ENCODE measurements around the gene C2CD4C. TPM values are rescaled to one million over a fixed set of nuclear protein-coding genes. Genes with fewer than 3 reads are reported as not detected.

Gene C2CD4C
- total RNA-seq, 2 donors from 2014 or later = 0.13 to 0.40 TPM

GRCh38 chr19:378706-379105, 30.2 kb downstream of the C2CD4C start:
- no peak for ATAC-seq (replicated peaks)
- no peak overlapping the region for H3K4me3 Mint-ChIP-seq
- peaks cover 6% of the 10 kb centered on the region for H3K36me3 Mint-ChIP-seq (ENCODE audit: low read depth)
- peaks cover 11% of the 10 kb centered on the region for H3K27me3 Mint-ChIP-seq
- no peak overlapping the region for H3K27ac Mint-ChIP-seq
- H3K9me3 Mint-ChIP-seq = no peaks in the 10 kb centered on the region
- peaks cover 12% of the 10 kb centered on the region for H3K4me1 Mint-ChIP-seq

DNA sequence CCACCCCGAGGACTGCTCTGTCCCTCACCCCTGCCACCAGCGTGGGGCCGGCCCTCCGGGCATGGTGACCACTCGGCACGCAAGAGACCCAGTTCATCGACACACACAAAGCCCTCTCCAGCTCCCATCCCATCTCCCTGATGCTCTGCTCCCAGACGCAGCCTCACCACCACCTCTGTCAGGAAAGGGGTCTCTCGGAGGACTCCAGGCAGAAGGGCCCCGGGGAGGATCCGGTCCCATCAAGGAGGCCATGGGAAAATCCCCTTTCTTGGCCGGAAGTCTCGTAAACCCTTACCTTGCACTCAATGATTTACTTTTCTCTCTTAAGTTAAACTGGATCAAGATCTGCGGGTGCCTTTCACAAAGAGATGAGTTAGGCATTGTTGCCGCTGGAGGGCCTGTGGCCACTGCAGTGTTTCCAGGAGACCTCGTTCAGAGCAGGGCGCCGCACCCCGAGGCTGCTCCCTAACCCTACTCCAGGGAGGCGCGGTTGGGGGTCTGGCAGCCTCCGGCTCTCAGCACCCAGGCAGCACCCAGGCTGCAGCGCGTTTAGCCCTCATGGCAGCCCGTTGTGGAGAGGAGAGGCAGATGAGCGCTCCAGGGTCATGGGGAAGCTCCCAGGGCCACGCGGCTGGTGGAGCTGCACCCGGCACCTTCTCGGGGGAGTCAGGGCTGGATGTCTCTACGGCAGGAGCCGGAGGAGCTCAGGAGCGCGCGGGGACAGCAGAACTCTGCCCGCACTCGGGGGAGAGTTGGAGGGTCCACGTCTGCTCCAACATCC, 31.0 kb downstream of the C2CD4C start:
- no peak overlapping the region for H3K4me3 Mint-ChIP-seq
- peaks cover 6% of the 10 kb centered on the region for H3K4me1 Mint-ChIP-seq
- H3K36me3 Mint-ChIP-seq (ENCODE audit: low read depth) = peaks cover 6% of the 10 kb centered on the region
- H3K27ac Mint-ChIP-seq = no peak overlapping the region
- peaks cover 9% of the 10 kb centered on the region for H3K27me3 Mint-ChIP-seq
- no peak for ATAC-seq (replicated peaks)
- no peaks in the 10 kb centered on the region for H3K9me3 Mint-ChIP-seq

GRCh38 chr19:376111-376470, 32.9 kb downstream of the C2CD4C start:
- Mint-ChIP-seq H3K9me3 (no peaks in the 10 kb centered on the region), H3K4me1 (no peaks in the 10 kb centered on the region), H3K4me3 (no peak overlapping the region), H3K27me3 (peaks cover 14% of the 10 kb centered on the region), H3K27ac (no peak overlapping the region), H3K36me3 (ENCODE audit: low read depth) (no peaks in the 10 kb centered on the region)
- no peak for ATAC-seq (replicated peaks)

DNA sequence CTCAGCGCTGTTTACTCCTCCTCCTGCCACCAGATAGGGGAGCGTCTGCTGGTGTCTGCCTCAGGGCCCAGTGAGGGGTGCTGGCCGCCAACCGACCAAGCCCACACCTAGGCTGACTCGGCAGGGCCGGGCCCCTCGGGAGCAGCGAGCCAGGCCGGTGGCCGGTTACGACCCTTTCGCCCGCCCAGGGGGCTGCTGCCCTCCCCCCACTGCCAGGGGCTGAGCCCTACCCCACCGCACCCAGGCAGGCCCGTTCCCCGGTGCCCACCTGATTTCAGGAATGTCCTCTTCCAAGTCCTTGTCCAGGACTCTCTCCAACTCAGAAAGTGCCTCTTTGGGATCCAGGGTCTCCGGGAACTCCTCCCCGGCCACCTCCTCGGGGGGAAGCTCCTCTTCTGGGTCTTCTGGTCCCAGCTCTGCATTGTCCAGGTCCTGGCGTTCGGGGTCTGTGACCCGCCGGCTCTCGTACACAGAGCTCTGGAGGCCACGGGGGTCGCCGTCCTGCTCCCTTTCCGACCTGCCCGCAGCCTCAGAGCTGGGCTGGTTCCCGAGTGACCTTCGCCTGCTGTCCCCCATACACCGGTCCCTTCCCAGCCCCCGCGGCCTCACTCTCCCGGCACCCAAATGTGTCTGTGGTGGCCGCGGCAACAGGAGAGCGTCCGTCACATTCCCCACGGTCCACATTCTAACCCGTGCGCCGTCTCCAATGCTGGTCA, 33.4 kb downstream of the C2CD4C start:
- ATAC-seq (replicated peaks) = no peak
- no peak overlapping the region for H3K27ac Mint-ChIP-seq
- H3K4me1 Mint-ChIP-seq = no peaks in the 10 kb centered on the region
- no peaks in the 10 kb centered on the region for H3K9me3 Mint-ChIP-seq
- no peak overlapping the region for H3K4me3 Mint-ChIP-seq
- H3K36me3 Mint-ChIP-seq (ENCODE audit: low read depth) = no peaks in the 10 kb centered on the region
- H3K27me3 Mint-ChIP-seq = peaks cover 14% of the 10 kb centered on the region

DNA sequence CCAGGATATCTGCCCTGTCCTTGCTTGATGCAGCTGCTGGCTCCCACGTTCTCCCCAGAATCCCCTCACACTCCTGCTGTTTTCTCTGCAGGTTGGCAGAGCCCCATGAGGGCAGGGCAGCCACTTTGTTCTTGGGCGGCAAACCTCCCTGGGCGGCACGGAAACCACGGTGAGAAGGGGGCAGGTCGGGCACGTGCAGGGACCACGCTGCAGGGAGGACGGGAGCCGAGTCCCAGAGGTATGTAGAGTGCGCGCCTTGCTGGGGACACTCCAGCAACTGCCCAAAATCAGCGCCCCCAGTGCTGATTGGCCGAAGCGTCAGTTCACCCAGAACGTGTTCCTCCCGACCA, 34.1 kb downstream of the C2CD4C start:
- Mint-ChIP-seq H3K4me1 (no peaks in the 10 kb centered on the region), H3K9me3 (no peaks in the 10 kb centered on the region), H3K27me3 (peaks cover 14% of the 10 kb centered on the region), H3K36me3 (ENCODE audit: low read depth) (no peaks in the 10 kb centered on the region), H3K27ac (no peak overlapping the region), H3K4me3 (no peak overlapping the region)
- ATAC-seq (replicated peaks) = no peak

DNA sequence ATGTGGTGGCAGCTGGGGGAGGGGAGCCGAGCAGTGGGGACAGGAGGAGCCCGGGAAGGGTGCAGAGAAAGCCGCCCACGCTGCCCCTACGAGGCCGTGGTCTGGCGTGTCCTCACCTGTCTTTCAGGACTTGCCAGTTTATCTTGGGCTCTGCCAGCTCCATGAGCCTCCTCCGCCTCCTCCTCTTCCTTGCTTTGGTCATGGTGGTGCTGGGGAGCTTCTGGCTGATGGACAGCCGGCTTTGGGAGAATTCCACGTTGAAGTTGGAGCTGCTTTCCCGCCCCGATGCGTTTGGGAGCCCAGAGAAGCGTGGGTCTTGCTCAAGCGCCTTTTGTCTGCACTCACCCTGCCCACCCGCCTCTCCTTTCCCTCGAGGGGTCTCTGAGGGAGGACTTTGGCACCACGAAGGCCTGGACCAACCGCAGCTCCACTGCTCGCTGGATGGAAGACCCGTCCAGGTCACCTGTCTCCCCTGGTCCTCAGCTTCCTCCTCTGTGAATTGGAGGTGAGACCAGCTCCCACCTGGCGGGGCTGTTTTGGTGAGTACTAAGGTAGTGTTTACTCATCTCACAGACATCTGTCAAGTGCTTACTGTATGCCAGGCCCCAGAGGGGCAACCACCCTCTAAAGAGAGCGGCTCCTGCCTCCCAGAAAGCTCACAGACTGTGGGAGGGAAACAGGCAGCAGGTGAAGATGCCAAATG, 34.6 kb downstream of the C2CD4C start:
- Mint-ChIP-seq H3K36me3 (ENCODE audit: low read depth) (no peaks in the 10 kb centered on the region), H3K27me3 (peaks cover 17% of the 10 kb centered on the region), H3K4me1 (no peaks in the 10 kb centered on the region), H3K27ac (no peak overlapping the region), H3K9me3 (no peaks in the 10 kb centered on the region), H3K4me3 (no peak overlapping the region)
- no peak for ATAC-seq (replicated peaks)

GRCh38 chr19:373391-374182, 35.4 kb downstream of the C2CD4C start:
- no peaks in the 10 kb centered on the region for H3K36me3 Mint-ChIP-seq (ENCODE audit: low read depth)
- H3K27me3 Mint-ChIP-seq = peaks cover 22% of the 10 kb centered on the region
- no peaks in the 10 kb centered on the region for H3K4me1 Mint-ChIP-seq
- no peak overlapping the region for H3K4me3 Mint-ChIP-seq
- H3K27ac Mint-ChIP-seq = no peak overlapping the region
- ATAC-seq (replicated peaks) = no peak
- no peaks in the 10 kb centered on the region for H3K9me3 Mint-ChIP-seq

GRCh38 chr19:372306-372890, 36.5 kb downstream of the C2CD4C start:
- no peak for ATAC-seq (replicated peaks)
- no peaks in the 10 kb centered on the region for H3K9me3 Mint-ChIP-seq
- H3K36me3 Mint-ChIP-seq (ENCODE audit: low read depth) = no peaks in the 10 kb centered on the region
- no peak overlapping the region for H3K4me3 Mint-ChIP-seq
- no peak overlapping the region for H3K27ac Mint-ChIP-seq
- no peaks in the 10 kb centered on the region for H3K4me1 Mint-ChIP-seq
- H3K27me3 Mint-ChIP-seq = peaks cover 27% of the 10 kb centered on the region

- Mint-ChIP-seq H3K4me3 (no peak overlapping the region), H3K36me3 (ENCODE audit: low read depth) (no peaks in the 10 kb centered on the region), H3K27ac (no peak overlapping the region), H3K9me3 (no peaks in the 10 kb centered on the region), H3K27me3 (peaks cover 35% of the 10 kb centered on the region), H3K4me1 (no peaks in the 10 kb centered on the region)
- no peak for ATAC-seq (replicated peaks)
These were observed 37.3 kb downstream of the C2CD4C start for GRCh38 chr19:371501-372168.

- H3K27me3 Mint-ChIP-seq = peaks cover 38% of the 10 kb centered on the region
- no peaks in the 10 kb centered on the region for H3K36me3 Mint-ChIP-seq (ENCODE audit: low read depth)
- no peak overlapping the region for H3K4me3 Mint-ChIP-seq
- H3K27ac Mint-ChIP-seq = no peak overlapping the region
- no peak for ATAC-seq (replicated peaks)
- H3K4me1 Mint-ChIP-seq = no peaks in the 10 kb centered on the region
- H3K9me3 Mint-ChIP-seq = no peaks in the 10 kb centered on the region
These were observed 38.2 kb downstream of the C2CD4C start for GRCh38 chr19:370641-371330.

GRCh38 chr19:369876-370275, 39.1 kb downstream of the C2CD4C start:
- H3K9me3 Mint-ChIP-seq = no peaks in the 10 kb centered on the region
- H3K27ac Mint-ChIP-seq = no peak overlapping the region
- H3K27me3 Mint-ChIP-seq = peaks cover 38% of the 10 kb centered on the region
- no peak overlapping the region for H3K4me3 Mint-ChIP-seq
- no peaks in the 10 kb centered on the region for H3K4me1 Mint-ChIP-seq
- ATAC-seq (replicated peaks) = no peak
- H3K36me3 Mint-ChIP-seq (ENCODE audit: low read depth) = no peaks in the 10 kb centered on the region

- no peaks in the 10 kb centered on the region for H3K9me3 Mint-ChIP-seq
- H3K36me3 Mint-ChIP-seq (ENCODE audit: low read depth) = no peaks in the 10 kb centered on the region
- H3K27me3 Mint-ChIP-seq = peaks cover 38% of the 10 kb centered on the region
- H3K4me1 Mint-ChIP-seq = no peaks in the 10 kb centered on the region
- no peak overlapping the region for H3K4me3 Mint-ChIP-seq
- ATAC-seq (replicated peaks) = no peak
- no peak overlapping the region for H3K27ac Mint-ChIP-seq
These were observed 39.7 kb downstream of the C2CD4C start for GRCh38 chr19:369256-369655.

DNA sequence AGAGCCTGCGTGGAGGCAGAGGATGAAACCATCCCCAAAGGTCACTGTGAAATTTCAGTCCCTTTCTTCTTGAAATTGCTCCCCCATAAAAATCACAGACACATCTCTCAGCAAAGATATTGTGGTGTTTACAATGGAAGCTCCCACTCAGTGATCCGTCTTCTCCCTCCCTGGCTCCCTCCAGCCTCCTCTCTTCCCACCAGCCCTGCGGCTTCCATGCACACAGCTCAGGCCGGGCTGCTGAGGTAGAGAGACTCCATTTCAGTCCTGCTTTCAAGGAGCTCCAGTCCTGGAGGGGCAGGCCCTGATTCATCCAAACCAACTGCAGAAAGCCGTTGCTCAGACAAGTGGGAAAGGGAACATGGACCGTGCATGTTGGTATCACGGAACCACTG, 40.3 kb downstream of the C2CD4C start:
- no peak for ATAC-seq (replicated peaks)

More for the DNA sequence above, 40.3 kb downstream of the C2CD4C start:
- Mint-ChIP-seq H3K36me3 (ENCODE audit: low read depth) (no peaks in the 10 kb centered on the region), H3K27me3 (peaks cover 38% of the 10 kb centered on the region), H3K9me3 (no peaks in the 10 kb centered on the region), H3K4me1 (no peaks in the 10 kb centered on the region), H3K27ac (no peak overlapping the region), H3K4me3 (no peak overlapping the region)
